AG10803 (cell line): ENCODE measurements around the gene B3GNT5.

Source experiments
- DNase-seq: peaks from one replicate; pipeline ENCODE4 v3.0.0; 2010; ENCODE audit warnings: low read depth
- H3K4me3 ChIP-seq: 2 replicates; pipeline ENCODE4 v1.5.1; 2011; ENCODE audit warnings: mild to moderate bottlenecking, low read length, control low read depth
- TF ChIP-seq, protein P1 (sequence below): conservative IDR thresholded peaks from 2 replicates; pipeline ENCODE4 v1.5.1; 2011; ENCODE audit warnings: mild to moderate bottlenecking, low read length, control low read depth, inconsistent platforms

B3GNT5 gene

DNA sequence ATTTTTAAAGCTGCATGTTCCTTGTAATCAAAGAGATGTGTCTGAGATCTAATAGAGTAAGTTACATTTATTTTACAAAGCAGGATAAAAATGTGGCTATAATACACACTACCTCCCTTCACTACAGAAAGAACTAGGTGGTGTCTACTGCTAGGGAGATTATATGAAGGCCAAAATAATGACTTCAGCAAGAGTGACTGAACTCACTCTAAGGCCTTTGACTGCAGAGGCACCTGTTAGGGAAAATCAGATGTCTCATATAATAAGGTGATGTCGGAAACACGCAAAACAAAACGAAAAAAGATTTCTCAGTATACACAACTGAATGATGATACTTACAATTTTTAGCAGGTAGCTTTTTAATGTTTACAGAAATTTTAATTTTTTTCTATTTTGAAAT is 19.1 kb downstream of the B3GNT5 start:
- H3K4me3 ChIP-seq = no peak overlapping the region
- TF ChIP-seq, protein P1, sequence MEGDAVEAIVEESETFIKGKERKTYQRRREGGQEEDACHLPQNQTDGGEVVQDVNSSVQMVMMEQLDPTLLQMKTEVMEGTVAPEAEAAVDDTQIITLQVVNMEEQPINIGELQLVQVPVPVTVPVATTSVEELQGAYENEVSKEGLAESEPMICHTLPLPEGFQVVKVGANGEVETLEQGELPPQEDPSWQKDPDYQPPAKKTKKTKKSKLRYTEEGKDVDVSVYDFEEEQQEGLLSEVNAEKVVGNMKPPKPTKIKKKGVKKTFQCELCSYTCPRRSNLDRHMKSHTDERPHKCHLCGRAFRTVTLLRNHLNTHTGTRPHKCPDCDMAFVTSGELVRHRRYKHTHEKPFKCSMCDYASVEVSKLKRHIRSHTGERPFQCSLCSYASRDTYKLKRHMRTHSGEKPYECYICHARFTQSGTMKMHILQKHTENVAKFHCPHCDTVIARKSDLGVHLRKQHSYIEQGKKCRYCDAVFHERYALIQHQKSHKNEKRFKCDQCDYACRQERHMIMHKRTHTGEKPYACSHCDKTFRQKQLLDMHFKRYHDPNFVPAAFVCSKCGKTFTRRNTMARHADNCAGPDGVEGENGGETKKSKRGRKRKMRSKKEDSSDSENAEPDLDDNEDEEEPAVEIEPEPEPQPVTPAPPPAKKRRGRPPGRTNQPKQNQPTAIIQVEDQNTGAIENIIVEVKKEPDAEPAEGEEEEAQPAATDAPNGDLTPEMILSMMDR = no peak
- DNase-seq = no peak

DNA sequence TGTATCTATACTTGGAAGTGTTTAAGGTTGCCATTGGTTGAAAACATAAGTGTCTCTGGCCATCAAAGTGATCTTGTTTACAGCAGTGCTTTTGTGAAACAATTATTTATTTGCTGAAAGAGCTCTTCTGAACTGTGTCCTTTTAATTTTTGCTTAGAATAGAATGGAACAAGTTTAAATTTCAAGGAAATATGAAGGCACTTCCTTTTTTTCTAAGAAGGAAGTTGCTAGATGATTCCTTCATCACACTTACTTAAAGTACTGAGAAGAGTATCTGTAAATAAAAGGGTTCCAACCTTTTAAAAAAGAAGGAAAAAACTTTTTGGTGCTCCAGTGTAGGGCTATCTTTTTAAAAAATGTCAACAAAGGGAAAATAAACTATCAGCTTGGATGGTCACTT is 19.7 kb downstream of the B3GNT5 start:
- H3K4me3 ChIP-seq = no peak overlapping the region
- TF ChIP-seq, protein P1 = no peak
- no peak for DNase-seq

- TF ChIP-seq, protein P1 = no peak
- DNase-seq = no peak
- no peak overlapping the region for H3K4me3 ChIP-seq
These were observed 21.6 kb downstream of the B3GNT5 start for GRCh38 chr3:183274609-183275008.

- TF ChIP-seq, protein P1 = no peak
- H3K4me3 ChIP-seq = no peak overlapping the region
- DNase-seq = no peak
These were observed 22.4 kb downstream of the B3GNT5 start for GRCh38 chr3:183275418-183275817.

DNA sequence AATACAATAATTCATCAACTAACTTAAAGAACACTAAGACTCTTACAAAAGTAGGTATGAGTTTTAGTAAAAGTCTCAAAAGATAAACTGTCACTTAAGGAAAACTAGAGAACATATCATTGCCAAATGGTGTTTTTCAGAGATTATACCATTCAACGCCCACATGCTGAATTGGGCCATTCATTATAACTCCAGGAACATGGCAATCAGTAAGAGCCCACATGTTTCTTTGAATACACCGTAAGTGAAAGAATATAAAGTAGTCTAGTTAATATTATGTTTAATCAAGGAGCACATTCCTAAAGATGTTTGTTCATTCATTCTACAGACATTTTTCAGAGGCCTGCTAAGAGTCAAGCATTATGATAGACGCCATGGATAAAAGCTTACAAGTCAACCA is 22.9 kb downstream of the B3GNT5 start:
- TF ChIP-seq, protein P1 = no peak
- no peak for DNase-seq

DNA sequence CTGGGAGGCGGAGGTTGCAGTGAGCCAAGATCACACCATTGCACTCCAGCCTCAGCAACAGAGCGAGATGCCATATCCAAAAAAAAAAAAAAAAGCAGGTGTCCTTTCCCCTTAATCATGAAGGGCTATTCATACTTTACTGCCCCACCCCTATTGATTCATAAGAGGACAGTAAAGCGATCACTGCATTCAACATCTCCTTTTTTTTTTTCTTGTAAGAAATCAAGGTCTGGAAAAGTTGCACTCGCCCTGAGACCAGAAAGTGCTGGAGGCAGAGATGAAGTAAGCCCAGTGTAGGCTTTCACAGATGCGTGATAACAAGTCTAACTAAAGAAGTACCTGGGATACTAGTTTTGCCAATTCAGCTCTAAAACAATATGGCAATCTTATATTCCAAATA is 24.2 kb downstream of the B3GNT5 start:
- no peak for DNase-seq
- H3K4me3 ChIP-seq = no peak overlapping the region
- TF ChIP-seq, protein P1 = no peak

More for the DNA sequence above, 22.9 kb downstream of the B3GNT5 start:
- no peak overlapping the region for H3K4me3 ChIP-seq

DNA sequence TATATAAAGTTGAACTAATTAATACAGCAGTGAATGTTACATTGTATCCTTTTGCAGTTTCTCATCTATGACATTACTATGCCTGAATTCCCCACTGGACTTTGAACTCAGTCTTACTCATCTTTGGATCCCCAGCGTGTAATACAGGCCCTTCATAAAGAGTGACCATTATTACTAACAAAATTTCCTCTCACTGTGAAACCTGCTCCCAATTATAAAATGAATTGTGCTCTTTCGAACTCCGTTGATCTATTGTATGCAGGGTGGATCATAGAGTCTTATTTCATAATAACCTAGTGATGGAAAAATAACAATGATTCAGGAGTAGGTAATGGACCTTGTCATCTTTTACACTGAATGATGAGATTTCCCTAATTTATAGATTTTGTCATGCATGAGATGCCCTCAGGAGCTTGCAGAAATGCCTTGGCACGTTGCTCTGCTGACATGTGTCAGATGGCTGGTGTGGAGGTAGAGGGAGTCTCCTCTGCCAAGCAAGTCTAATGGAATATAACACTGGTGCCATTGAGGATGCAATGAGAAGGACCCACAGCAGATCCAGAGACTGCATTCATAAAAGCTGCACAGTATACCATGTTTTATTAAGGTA is 25.5 kb downstream of the B3GNT5 start:
- no peak for DNase-seq
- TF ChIP-seq, protein P1 = no peak
- no peak overlapping the region for H3K4me3 ChIP-seq
